Stimulated activated CD4-positive, alpha-beta T cell treated with anti-CD3 and anti-CD28 coated beads, Interleukin-15, amount 100 ng/mL, for 48 hours (primary cell): ENCODE data around the gene PTPN7.
"Not testable (repeated sequence)": the region's sequence is repeated elsewhere in the genome, so short reads cannot be mapped to it uniquely, and the experiment has no call there.

ENCODE experiments used
- DNase-seq, 2 donors: peaks; one replicate each; pipeline ENCODE4 v3.0.0-alpha.2; 2020; ENCODE audit warnings: low read depth in 2 of 2

The PTPN7 gene

GRCh38 chr1:202152399-202152798 lies 8.0 kb downstream of the PTPN7 start:
- no peak for DNase-seq

- no peak for DNase-seq
Observed at GRCh38 chr1:202151045-202151444, 9.4 kb downstream of the PTPN7 start.

GRCh38 chr1:202150602-202151001 lies 9.8 kb downstream of the PTPN7 start:
- DNase-seq: no peak

- no peak for DNase-seq
Observed at GRCh38 chr1:202150187-202150586, 10.2 kb downstream of the PTPN7 start.

GRCh38 chr1:202149566-202149965 lies 10.8 kb downstream of the PTPN7 start:
- DNase-seq: no peak

- DNase-seq: no peak
Observed at GRCh38 chr1:202148391-202148790, 12.0 kb downstream of the PTPN7 start.

- DNase-seq: no peak
Observed at GRCh38 chr1:202146993-202147392, 13.4 kb downstream of the PTPN7 start.

GRCh38 chr1:202146279-202146678 lies 14.1 kb downstream of the PTPN7 start:
- DNase-seq: no peak

- not testable (repeated sequence) for DNase-seq
Observed at GRCh38 chr1:202145744-202146140, 14.7 kb downstream of the PTPN7 start.

GRCh38 chr1:202145068-202145743 lies 15.2 kb downstream of the PTPN7 start:
- DNase-seq: peak in 1 of 2 donors; percentile 34

GRCh38 chr1:202144402-202145067 lies 15.9 kb downstream of the PTPN7 start, which contains the start of gene ARL8A:
ARL8A (minus strand) TSS chr1:202144737; CDS start chr1:202144572, 165 bp downstream.
- peak in 1 of 2 donors; percentile 58 for DNase-seq

GRCh38 chr1:202143768-202144401 lies 16.5 kb downstream of the PTPN7 start:
- no peak for DNase-seq

- DNase-seq: no peak
Observed at GRCh38 chr1:202143011-202143767, 17.2 kb downstream of the PTPN7 start.

- DNase-seq: not testable (repeated sequence)
Observed at GRCh38 chr1:202141468-202141867, 18.9 kb downstream of the PTPN7 start.

- DNase-seq: no peak
Observed at GRCh38 chr1:202140833-202141232, 19.6 kb downstream of the PTPN7 start.

GRCh38 chr1:202135221-202135721 lies 25.1 kb downstream of the PTPN7 start:
- DNase-seq: peak in 1 of 2 donors; percentile 19

- DNase-seq: no peak
Observed at GRCh38 chr1:202134645-202135172, 25.7 kb downstream of the PTPN7 start.

GRCh38 chr1:202133989-202134388 lies 26.4 kb downstream of the PTPN7 start:
- DNase-seq: no peak

GRCh38 chr1:202133496-202133895 lies 26.9 kb downstream of the PTPN7 start:
- no peak for DNase-seq

GRCh38 chr1:202133001-202133400 lies 27.4 kb downstream of the PTPN7 start:
- no peak for DNase-seq

- DNase-seq: no peak
Observed at GRCh38 chr1:202131956-202132821, 28.2 kb downstream of the PTPN7 start.
